Duodenal mucosa (tissue), 2 donors: ENCODE data around the gene ZIC4.

Experiments used
- H3K27ac ChIP-seq: one replicate; pipeline ENCODE4 v1.7.0; 2013; ENCODE audit warnings: low read depth, low read length
- H3K27me3 ChIP-seq, 2 donors: one replicate each; pipeline ENCODE4 v1.7.0; 2013; ENCODE audit warnings: low read length in 2 of 2, control low read depth in 1 of 2; ENCODE audit not compliant: insufficient read depth in 2 of 2, control insufficient read depth in 1 of 2
- H3K36me3 ChIP-seq, 2 donors: one replicate each; pipeline ENCODE4 v1.7.0; 2013; ENCODE audit warnings: low read length in 2 of 2, control low read depth in 1 of 2; ENCODE audit not compliant: insufficient read depth in 2 of 2, control insufficient read depth in 1 of 2
- H3K4me1 ChIP-seq, 2 donors: one replicate each; pipeline ENCODE4 v1.7.0; 2013; ENCODE audit warnings: low read length in 2 of 2, control low read depth in 1 of 2; ENCODE audit not compliant: insufficient read depth in 2 of 2, control insufficient read depth in 1 of 2
- H3K4me3 ChIP-seq, 2 donors: one replicate each; pipeline ENCODE4 v1.7.0; 2013; ENCODE audit warnings: low read length in 2 of 2, low read depth in 1 of 2
- H3K9ac ChIP-seq, 2 donors: one replicate each; pipeline ENCODE4 v1.7.0; 2013; ENCODE audit warnings: low read length in 2 of 2, low read depth in 1 of 2
- H3K9me3 ChIP-seq, 2 donors: one replicate each; pipeline ENCODE4 v1.7.0; 2013; ENCODE audit warnings: low read length in 2 of 2, control low read depth in 1 of 2; ENCODE audit not compliant: control insufficient read depth in 1 of 2

Gene ZIC4

DNA sequence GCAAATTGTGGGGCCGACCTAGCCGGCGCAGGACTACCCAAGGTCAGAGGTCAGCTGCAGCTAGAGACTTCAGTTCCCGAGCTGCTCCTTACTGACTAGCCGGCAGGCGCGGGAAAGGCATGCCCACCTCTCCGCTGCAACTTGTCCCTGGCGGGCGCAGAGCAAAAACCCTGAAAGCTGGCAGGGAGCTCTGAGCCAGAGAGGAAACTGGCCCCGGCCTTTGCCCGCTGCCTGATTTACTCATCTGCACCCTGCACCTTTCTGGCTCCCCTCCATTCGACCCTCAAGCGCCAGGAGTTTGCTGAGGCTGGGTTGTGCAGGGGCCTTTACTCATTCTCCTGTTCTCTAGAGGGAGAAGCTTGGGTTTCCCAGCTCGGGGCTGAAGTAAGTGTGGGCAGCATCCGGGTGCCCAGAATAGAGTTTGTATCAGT is 1.5 kb downstream of the ZIC4 start:
- Histone ChIP-seq H3K27me3 (peaks cover 64 to 83% of the 10 kb centered on the region in 2 donors), H3K9me3 (no peaks in the 10 kb centered on the region), H3K36me3 (no peaks in the 10 kb centered on the region), H3K4me3 (no peak overlapping the region), H3K27ac (no peak overlapping the region), H3K4me1 (no peaks in the 10 kb centered on the region), H3K9ac (no peak overlapping the region)

DNA sequence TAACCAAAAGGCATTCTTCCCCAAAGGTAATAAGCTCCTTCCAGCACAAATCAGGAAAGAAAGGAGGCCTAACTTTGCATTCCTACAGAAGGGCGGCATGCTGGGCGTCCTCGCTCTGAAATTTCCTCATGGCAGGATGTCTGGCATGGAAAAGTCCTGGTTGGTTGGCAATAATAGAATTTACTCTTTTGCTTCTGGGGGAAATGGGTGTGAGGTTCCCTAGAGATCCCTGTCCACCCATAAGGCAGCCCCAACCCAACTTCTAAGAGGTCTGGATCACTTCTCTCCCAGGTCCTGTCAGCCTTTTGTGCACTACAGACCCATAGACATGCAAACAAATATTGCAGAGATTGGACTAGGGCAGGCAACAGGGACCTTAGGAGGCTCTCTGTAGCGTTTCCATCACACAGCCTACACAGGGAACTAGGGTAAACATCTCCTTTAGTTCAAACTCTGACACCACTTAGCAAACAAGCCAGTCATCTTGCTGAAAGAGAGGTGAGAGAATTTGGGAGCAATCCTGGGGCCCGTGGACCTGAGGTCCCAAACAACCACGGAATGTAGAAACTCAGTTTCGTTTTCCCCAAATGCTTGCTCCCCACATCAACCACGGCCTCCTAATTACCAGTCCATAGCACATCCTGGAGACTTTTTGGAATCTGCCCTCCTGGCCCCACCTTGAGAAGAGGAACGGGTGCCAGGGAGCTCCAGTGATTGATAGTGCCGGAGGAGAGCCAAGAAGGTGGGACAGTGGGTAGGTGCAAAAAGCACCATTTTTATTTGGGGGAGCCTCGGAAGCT is 2.1 kb downstream of the ZIC4 start:
- H3K27ac ChIP-seq, result no peak overlapping the region
- H3K4me1 ChIP-seq, result no peaks in the 10 kb centered on the region
- H3K27me3 ChIP-seq, result peaks cover 59 to 80% of the 10 kb centered on the region in 2 donors
- H3K9ac ChIP-seq, result no peak overlapping the region
- H3K4me3 ChIP-seq, result no peak overlapping the region
- no peaks in the 10 kb centered on the region for H3K36me3 ChIP-seq
- H3K9me3 ChIP-seq, result no peaks in the 10 kb centered on the region

DNA sequence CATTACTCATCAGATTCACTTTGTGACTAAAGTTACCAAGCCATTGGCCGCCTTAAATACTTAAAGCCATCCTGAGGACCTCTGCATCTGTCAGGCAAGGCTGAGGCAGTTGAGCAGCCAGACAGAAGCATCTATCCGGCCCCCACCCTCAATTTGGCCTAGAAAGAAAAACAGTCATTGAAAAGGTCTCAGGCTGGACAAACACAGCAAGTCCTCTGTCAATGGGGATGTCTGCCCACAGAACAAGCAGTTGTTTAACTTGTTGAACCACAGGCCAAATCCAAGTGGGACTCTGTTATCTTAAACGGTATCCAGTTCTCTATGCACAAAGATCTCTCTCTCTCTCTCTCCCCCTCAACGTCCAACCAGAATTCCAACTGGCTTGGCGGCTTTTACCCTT is 2.8 kb downstream of the ZIC4 start:
- peaks cover 55 to 76% of the 10 kb centered on the region in 2 donors for H3K27me3 ChIP-seq
- H3K9me3 ChIP-seq, result no peaks in the 10 kb centered on the region
- no peaks in the 10 kb centered on the region for H3K4me1 ChIP-seq
- no peak overlapping the region for H3K9ac ChIP-seq
- no peak overlapping the region for H3K27ac ChIP-seq
- H3K4me3 ChIP-seq, result no peak overlapping the region
- no peaks in the 10 kb centered on the region for H3K36me3 ChIP-seq

DNA sequence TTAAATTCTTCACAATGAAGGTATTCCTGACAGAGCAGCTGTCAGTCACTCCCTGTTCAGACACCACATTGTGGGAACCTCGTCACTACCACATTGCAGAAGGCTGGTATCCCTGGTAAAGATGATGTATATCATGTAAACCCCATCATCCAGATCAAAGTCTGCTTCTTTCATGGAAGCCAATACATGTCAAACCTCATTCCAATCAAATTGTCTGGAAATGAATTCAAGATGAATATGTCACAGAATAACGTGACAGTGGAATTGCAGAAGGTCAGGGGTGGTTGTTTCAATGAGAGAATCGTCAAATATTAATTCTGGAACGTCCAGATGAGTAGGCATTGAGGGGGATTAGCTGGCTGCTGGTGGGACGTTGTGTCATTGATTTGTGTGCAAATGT is 4.2 kb downstream of the ZIC4 start:
- no peak overlapping the region for H3K27ac ChIP-seq
- peaks cover 47 to 74% of the 10 kb centered on the region in 2 donors for H3K27me3 ChIP-seq
- H3K36me3 ChIP-seq, result no peaks in the 10 kb centered on the region
- no peaks in the 10 kb centered on the region for H3K4me1 ChIP-seq
- H3K9me3 ChIP-seq, result no peaks in the 10 kb centered on the region
- H3K9ac ChIP-seq, result no peak overlapping the region
- no peak overlapping the region for H3K4me3 ChIP-seq

DNA sequence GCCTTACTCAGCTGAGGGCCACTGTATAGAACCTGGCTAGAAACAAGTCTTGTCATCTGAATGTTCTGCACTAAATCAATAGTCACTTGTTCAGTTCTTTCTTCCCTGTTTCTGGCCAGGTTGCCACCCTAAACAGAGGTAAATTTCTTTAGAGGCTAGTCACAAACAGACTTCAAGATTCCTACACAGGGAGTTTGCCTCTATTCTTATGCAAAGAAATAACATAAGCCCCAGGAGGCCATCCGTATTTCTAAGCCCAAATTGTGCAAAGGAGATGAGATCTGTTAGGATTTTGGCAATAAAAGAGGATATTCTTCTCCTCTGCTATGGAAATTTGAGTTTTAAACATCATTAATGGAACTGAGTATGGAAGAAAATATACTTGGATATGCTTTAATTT is 4.9 kb downstream of the ZIC4 start:
- H3K9me3 ChIP-seq, result no peaks in the 10 kb centered on the region
- H3K9ac ChIP-seq, result no peak overlapping the region
- no peaks in the 10 kb centered on the region for H3K36me3 ChIP-seq
- peaks cover 44 to 69% of the 10 kb centered on the region in 2 donors for H3K27me3 ChIP-seq
- H3K4me1 ChIP-seq, result no peaks in the 10 kb centered on the region
- H3K4me3 ChIP-seq, result no peak overlapping the region
- no peak overlapping the region for H3K27ac ChIP-seq

DNA sequence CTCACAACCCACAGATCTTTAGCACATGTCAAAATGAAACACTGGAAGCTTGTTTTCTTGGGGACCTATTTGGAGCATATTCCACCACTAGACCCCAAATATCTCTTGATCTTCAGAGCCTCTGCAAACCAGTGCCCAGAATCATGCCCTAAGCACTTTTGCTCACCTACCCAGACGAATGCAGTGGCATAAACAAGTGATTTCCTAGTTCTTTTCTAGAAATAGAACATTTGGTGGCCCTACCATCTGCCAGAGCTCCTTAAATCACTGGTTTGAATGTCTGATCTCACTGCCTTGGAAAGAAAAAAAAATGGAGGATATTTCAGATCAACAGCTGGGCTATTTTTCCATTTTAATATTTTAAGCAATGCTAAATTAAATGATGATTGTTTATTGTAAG is 5.3 kb downstream of the ZIC4 start:
- Histone ChIP-seq H3K4me3 (no peak overlapping the region), H3K9me3 (no peaks in the 10 kb centered on the region), H3K4me1 (no peaks in the 10 kb centered on the region), H3K9ac (no peak overlapping the region), H3K36me3 (no peaks in the 10 kb centered on the region), H3K27me3 (peaks cover 44 to 65% of the 10 kb centered on the region in 2 donors), H3K27ac (no peak overlapping the region)

DNA sequence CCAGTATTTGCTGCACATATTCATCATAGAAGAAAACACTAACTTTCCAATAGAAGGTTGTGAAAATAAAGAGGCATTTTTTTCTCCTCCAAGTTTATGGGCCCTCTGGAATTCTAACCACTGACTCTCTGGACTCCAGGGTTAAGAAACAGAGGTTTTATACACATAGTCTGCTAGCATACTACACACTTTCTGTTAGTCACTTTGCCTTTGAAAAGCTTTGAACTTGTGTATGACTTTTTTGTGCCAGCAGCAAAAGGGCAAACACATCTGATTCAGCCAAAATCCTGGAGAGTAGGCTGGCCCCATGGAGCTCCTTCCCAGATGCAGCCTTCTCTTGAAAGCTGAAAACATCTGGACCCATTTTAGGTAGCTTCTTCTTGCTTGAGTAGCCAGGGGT is 6.2 kb downstream of the ZIC4 start:
- H3K27ac ChIP-seq, result no peak overlapping the region
- no peaks in the 10 kb centered on the region for H3K9me3 ChIP-seq
- no peaks in the 10 kb centered on the region for H3K36me3 ChIP-seq
- no peak overlapping the region for H3K9ac ChIP-seq
- no peaks in the 10 kb centered on the region for H3K4me1 ChIP-seq
- no peak overlapping the region for H3K4me3 ChIP-seq
- H3K27me3 ChIP-seq, result peaks cover 43 to 65% of the 10 kb centered on the region in 2 donors

DNA sequence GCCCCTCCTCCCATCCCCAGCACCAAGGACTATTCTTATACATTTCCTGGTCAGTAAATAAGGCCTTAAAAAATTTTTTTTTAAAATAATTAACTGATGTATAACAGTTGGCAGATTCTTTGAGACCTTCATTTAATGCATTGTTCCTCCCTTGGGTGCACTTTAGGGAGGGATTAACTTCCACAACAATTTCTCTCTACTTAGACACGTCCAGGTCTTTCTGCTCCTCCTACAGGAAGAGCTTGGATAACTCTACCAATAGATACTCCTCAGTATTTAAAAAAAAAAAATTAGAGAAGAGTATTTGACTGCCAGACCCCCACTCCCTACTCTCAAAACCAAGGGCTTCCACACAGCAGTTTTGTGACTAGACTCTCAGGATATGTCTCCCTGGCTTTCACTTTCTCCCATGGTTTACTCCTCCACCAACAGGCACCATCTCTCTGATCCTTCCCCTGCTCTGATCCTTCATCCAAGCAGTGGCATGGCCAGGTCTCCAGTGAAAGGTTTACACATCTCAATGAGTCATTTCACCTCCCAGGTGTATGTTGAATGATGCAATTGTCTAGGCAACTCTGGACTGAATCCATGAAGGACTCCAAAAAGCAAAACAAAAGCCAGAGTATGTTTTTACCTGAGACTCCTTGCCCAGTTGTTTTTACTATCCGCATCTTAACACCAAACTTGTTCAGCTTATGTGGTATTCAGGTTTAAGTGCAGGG is 7.4 kb downstream of the ZIC4 start:
- no peak overlapping the region for H3K27ac ChIP-seq
- no peak overlapping the region for H3K4me3 ChIP-seq
- H3K9me3 ChIP-seq, result no peaks in the 10 kb centered on the region
- peaks cover 37 to 65% of the 10 kb centered on the region in 2 donors for H3K27me3 ChIP-seq
- no peaks in the 10 kb centered on the region for H3K36me3 ChIP-seq
- no peaks in the 10 kb centered on the region for H3K4me1 ChIP-seq
- H3K9ac ChIP-seq, result no peak overlapping the region

DNA sequence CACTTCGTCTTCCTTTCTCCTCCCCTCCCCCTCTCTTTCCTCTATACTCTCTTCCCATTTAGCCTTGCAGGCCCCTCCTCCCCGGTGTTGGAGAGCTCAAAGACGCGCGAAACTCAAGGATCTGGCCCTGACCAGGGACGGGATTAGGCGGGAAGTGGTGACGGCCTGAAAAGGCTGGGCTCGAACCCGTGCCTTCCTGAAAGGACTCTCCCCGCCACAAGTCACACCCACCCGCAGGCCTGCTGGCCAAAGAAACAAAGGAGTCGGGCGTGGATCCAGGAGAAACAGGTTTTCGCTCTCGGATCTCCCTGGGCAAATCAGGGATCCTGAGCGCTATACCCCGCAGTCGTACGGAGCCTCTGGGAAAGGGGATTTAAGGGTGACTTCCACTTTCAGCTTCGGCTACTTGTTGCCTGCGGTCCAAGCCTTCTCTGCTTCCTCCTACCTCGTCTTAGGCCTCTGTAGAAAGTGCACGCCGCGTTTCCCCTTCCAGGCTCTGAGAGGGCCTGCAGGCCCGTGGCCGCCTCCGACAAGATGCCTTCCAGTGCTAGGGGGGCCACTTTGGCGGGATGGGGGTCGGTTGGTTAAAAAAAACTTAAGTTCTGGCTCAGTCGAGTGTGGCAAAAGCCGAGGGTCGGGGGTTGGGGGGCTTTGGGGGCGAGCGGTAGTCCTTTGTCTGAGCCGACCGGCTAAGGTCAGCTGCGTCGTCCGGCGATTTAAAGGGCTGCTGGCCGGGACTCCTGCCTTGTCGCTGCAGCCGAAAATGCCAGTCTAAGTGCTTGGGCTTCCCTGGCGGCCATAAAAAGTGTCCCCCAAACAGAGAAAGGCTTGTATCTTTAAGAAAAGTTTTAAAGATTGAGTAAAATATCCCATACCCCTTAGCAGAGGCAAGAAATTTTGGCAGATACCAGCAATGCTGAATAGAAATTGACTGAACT is 8.2 kb downstream of the ZIC4 start:
- H3K9ac ChIP-seq, result no peak overlapping the region
- no peaks in the 10 kb centered on the region for H3K4me1 ChIP-seq
- peaks cover 41 to 64% of the 10 kb centered on the region in 2 donors for H3K27me3 ChIP-seq

More for the DNA sequence above, 8.2 kb downstream of the ZIC4 start:
- H3K4me3 ChIP-seq, result peak overlapping the region in 1 of 2 donors; percentile 16
- no peaks in the 10 kb centered on the region for H3K36me3 ChIP-seq
- H3K9me3 ChIP-seq, result no peaks in the 10 kb centered on the region
- no peak overlapping the region for H3K27ac ChIP-seq
